GM03348 (cell line): ENCODE measurements around the gene ZNF385C.

Experiments used
- DNase-seq: peaks from one replicate; pipeline ENCODE4 v3.0.0; 2012; ENCODE audit warnings: low spot score

ZNF385C gene

GRCh38 chr17:41988418-41988817 is 109.9 kb downstream of the ZNF385C start:
- DNase-seq, result no peak

GRCh38 chr17:41987642-41988041 is 110.6 kb downstream of the ZNF385C start:
- no peak for DNase-seq

- DNase-seq, result no peak
Observed at GRCh38 chr17:41986634-41987033, 111.6 kb downstream of the ZNF385C start.

GRCh38 chr17:41985919-41986318 is 112.4 kb downstream of the ZNF385C start:
- no peak for DNase-seq

GRCh38 chr17:41984454-41984853 is 113.8 kb downstream of the ZNF385C start:
- no peak for DNase-seq

GRCh38 chr17:41982026-41982760 is 116.1 kb downstream of the ZNF385C start:
- no peak for DNase-seq

- DNase-seq, result no peak
Observed at GRCh38 chr17:41977991-41978390, 120.3 kb downstream of the ZNF385C start.

- DNase-seq, result peak; percentile 69
Observed at GRCh38 chr17:41976142-41976768, 122.0 kb downstream of the ZNF385C start.
